ENCODE measurements around the gene MYOG.

The MYOG gene

DNA sequence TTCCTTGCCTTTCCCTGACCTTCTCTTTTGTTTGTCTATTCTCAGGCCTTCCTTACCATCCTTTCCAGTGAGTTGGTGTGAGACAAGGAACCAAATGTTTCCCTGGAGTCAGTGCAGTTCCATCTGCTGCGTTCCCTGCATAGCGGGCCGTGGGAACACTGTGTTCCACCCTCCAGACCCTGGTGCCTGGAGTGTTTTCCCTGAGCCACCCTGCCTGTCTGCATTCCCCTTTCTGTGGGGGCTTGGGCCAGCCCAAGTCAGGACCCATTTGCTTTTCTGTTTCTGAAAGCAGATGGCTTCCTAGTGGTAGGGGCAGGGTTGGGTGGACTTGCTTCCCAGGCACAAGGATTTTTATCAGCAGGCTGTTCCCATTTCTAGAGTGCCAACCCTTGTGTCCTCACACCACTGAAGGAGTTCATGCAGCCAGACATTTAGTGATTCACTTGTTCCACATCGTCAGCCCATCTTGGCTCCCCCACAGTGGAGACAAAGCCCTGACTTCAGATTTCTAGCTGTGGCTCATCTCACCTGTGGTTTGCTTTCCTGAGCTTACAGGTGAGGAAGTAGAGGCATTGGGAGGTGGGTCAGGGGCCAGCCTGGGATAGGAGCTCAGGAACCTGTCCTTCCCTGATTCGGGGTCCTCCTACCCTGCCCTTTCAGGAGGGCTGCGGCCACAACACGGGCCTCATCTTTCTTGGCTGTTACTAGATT is 14.1 kb upstream of the MYOG start:
- Histone ChIP-seq H3K27ac (ENCODE audit: low read depth, low read length) (no peak overlapping the region), H3K36me3 (ENCODE audit: control insufficient read depth in 5 of 5, insufficient read depth in 5 of 5, low read length in 5 of 5) (no peaks in the 10 kb centered on the region), H3K4me3 (ENCODE audit: low read depth in 1 of 5, low read length in 5 of 5) (no peak overlapping the region), H3K9me3 (ENCODE audit: control insufficient read depth in 5 of 5, low read length in 5 of 5) (peaks cover 0 to 12% (median 10%) of the 10 kb centered on the region in 5 donors), H3K27me3 (ENCODE audit: control insufficient read depth in 5 of 5, insufficient read depth in 4 of 5, low read length in 5 of 5) (peaks cover 0 to 3% (median 0%) of the 10 kb centered on the region in 5 donors), H3K4me1 (ENCODE audit: control insufficient read depth in 5 of 5, insufficient read depth in 5 of 5, low read length in 5 of 5) (peaks cover 0 to 5% (median 0%) of the 10 kb centered on the region in 5 donors), H3K9ac (ENCODE audit: low read length in 5 of 5) (no peak overlapping the region)

DNA sequence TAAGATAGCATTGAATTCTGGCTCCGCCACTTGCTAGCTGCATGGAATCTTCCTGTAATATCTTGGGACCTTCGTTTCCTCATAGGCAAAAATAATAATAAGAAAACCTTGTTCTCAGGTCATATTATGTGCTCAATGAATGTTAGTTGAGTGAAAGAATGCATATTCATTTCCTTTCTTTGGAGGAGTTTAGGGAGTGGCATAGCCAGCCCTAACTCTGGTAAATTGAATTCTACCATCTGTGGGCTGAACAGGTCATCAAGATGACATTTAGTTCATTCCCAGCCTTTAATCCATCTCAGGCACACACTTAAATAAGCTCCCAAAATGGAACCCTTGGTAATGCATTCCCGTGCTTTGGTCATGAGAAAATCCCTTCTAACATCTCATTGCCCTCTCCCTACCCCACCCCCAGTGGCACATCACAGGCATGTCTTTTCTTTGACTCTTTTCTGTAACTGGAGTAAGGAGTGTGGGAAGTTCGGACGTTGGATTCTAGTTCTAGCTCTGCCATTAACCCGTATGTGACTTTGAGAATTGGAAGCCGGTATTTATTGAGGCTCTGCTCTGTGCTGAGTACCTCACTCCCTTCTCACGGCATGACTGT is 13.2 kb upstream of the MYOG start:
- Histone ChIP-seq H3K36me3 (ENCODE audit: control insufficient read depth in 5 of 5, insufficient read depth in 5 of 5, low read length in 5 of 5) (no peaks in the 10 kb centered on the region), H3K27ac (ENCODE audit: low read depth, low read length) (no peak overlapping the region), H3K4me1 (ENCODE audit: control insufficient read depth in 5 of 5, insufficient read depth in 5 of 5, low read length in 5 of 5) (peaks cover 0 to 5% (median 0%) of the 10 kb centered on the region in 5 donors), H3K27me3 (ENCODE audit: control insufficient read depth in 5 of 5, insufficient read depth in 4 of 5, low read length in 5 of 5) (peaks cover 0 to 3% (median 0%) of the 10 kb centered on the region in 5 donors), H3K4me3 (ENCODE audit: low read depth in 1 of 5, low read length in 5 of 5) (no peak overlapping the region), H3K9me3 (ENCODE audit: control insufficient read depth in 5 of 5, low read length in 5 of 5) (peaks cover 0 to 17% (median 14%) of the 10 kb centered on the region in 5 donors), H3K9ac (ENCODE audit: low read length in 5 of 5) (no peak overlapping the region)

DNA sequence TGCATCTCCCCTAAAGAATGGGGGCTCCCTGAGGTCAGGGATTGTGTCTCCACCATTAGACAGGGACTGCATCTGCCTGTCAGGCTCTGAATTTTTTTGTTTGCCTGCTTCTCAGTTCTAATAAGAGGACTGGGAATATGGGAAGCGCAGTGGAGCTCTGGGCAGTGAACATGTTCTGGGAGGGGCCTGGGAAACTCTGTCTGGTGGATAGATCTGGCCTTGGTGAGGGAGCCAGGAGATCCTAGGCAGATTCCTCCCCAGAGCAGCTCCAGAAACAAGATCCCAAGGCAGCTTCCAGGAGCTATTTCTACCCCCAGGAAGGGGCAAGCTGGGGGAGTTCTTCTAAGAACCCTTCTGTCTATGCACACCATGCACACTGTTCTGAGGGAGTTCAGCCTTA is 12.6 kb upstream of the MYOG start:
- H3K9ac ChIP-seq (ENCODE audit: low read length in 5 of 5), result no peak overlapping the region
- no peaks in the 10 kb centered on the region for H3K36me3 ChIP-seq (ENCODE audit: control insufficient read depth in 5 of 5, insufficient read depth in 5 of 5, low read length in 5 of 5)
- H3K27me3 ChIP-seq (ENCODE audit: control insufficient read depth in 5 of 5, insufficient read depth in 4 of 5, low read length in 5 of 5), result peaks cover 0 to 2% (median 0%) of the 10 kb centered on the region in 5 donors
- peaks cover 0 to 5% (median 0%) of the 10 kb centered on the region in 5 donors for H3K4me1 ChIP-seq (ENCODE audit: control insufficient read depth in 5 of 5, insufficient read depth in 5 of 5, low read length in 5 of 5)
- H3K4me3 ChIP-seq (ENCODE audit: low read depth in 1 of 5, low read length in 5 of 5), result no peak overlapping the region
- no peak overlapping the region for H3K27ac ChIP-seq (ENCODE audit: low read depth, low read length)
- peaks cover 0 to 17% (median 14%) of the 10 kb centered on the region in 5 donors for H3K9me3 ChIP-seq (ENCODE audit: control insufficient read depth in 5 of 5, low read length in 5 of 5)

DNA sequence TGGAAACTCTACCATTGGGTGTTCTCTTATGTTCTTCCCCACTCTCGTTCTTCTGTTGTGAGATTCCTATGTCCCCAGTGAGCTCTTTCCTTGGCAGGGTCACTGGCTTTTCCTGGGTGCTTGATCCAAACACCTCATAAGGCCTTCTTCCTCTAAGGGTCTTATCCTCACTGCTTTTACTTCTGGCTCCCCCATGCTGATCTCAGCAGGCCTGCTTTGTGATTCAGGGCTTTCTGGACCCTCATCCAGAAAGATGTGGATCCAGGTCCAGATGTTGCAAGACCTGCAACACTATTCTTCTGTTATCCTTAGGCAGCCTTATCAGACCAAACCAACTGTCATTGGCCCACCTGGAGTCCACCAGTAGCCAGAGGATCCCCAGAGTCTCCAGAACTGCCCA is 11.2 kb upstream of the MYOG start:
- Histone ChIP-seq H3K36me3 (ENCODE audit: control insufficient read depth in 5 of 5, insufficient read depth in 5 of 5, low read length in 5 of 5) (no peaks in the 10 kb centered on the region), H3K27me3 (ENCODE audit: control insufficient read depth in 5 of 5, insufficient read depth in 4 of 5, low read length in 5 of 5) (peaks cover 0 to 3% (median 2%) of the 10 kb centered on the region in 5 donors), H3K9me3 (ENCODE audit: control insufficient read depth in 5 of 5, low read length in 5 of 5) (peaks cover 0 to 17% (median 14%) of the 10 kb centered on the region in 5 donors), H3K4me1 (ENCODE audit: control insufficient read depth in 5 of 5, insufficient read depth in 5 of 5, low read length in 5 of 5) (no peaks in the 10 kb centered on the region), H3K27ac (ENCODE audit: low read depth, low read length) (no peak overlapping the region), H3K4me3 (ENCODE audit: low read depth in 1 of 5, low read length in 5 of 5) (no peak overlapping the region), H3K9ac (ENCODE audit: low read length in 5 of 5) (no peak overlapping the region)

DNA sequence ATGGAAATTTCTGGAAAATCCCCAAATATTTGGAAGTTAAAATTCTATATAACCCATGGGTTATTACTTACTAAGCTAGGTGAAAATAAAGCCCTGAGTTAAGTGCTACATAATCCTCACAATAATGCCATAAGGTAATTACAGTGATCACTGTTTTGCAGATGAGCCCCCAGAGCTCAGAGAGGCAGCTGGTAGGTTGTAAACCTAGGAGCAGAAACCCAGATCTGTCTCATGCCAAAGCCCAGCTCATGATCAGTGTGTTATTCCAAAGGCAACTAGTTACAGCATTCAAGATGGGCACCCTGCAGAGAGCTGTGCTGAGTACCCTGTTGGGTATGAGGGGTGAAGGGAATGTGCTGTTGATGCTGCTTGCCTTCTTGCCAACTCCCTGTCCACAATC is 10.8 kb upstream of the MYOG start:
- H3K27ac ChIP-seq (ENCODE audit: low read depth, low read length), result no peak overlapping the region
- H3K4me3 ChIP-seq (ENCODE audit: low read depth in 1 of 5, low read length in 5 of 5), result no peak overlapping the region
- no peaks in the 10 kb centered on the region for H3K4me1 ChIP-seq (ENCODE audit: control insufficient read depth in 5 of 5, insufficient read depth in 5 of 5, low read length in 5 of 5)
- H3K9me3 ChIP-seq (ENCODE audit: control insufficient read depth in 5 of 5, low read length in 5 of 5), result peaks cover 0 to 17% (median 14%) of the 10 kb centered on the region in 5 donors
- H3K9ac ChIP-seq (ENCODE audit: low read length in 5 of 5), result no peak overlapping the region
- no peaks in the 10 kb centered on the region for H3K36me3 ChIP-seq (ENCODE audit: control insufficient read depth in 5 of 5, insufficient read depth in 5 of 5, low read length in 5 of 5)
- peaks cover 0 to 5% (median 2%) of the 10 kb centered on the region in 5 donors for H3K27me3 ChIP-seq (ENCODE audit: control insufficient read depth in 5 of 5, insufficient read depth in 4 of 5, low read length in 5 of 5)

DNA sequence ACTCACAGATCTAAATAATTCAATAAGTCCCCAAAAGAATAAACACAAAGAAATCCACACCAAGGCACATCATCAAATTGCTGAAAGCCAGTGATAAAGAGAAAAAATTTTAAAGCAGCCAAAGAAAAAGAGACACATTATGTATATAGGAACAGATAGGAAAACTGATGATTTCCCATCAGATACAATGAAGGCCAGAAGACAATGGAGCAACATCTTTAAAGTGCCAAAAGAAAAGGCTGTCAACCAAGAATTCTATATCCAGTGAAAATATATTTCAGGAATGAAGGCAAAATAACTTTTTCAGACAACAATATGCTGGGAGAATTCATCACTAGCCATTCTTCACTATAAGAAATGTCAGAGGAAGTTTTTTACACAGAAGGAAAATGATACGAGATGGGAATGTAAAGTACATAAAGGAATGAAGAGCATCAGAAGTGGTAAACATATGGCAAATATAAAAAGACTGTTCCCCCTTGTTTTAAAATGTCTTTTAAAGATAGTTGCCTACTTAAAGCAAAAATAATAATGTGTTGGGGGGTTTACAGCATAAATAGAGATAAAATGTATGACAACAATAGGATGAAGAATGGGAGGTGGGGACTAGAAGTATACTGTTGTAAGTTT is 9.4 kb upstream of the MYOG start:
- Histone ChIP-seq H3K4me1 (ENCODE audit: control insufficient read depth in 5 of 5, insufficient read depth in 5 of 5, low read length in 5 of 5) (no peaks in the 10 kb centered on the region), H3K4me3 (ENCODE audit: low read depth in 1 of 5, low read length in 5 of 5) (no peak overlapping the region), H3K27me3 (ENCODE audit: control insufficient read depth in 5 of 5, insufficient read depth in 4 of 5, low read length in 5 of 5) (peaks cover 0 to 5% (median 2%) of the 10 kb centered on the region in 5 donors), H3K36me3 (ENCODE audit: control insufficient read depth in 5 of 5, insufficient read depth in 5 of 5, low read length in 5 of 5) (no peaks in the 10 kb centered on the region), H3K27ac (ENCODE audit: low read depth, low read length) (no peak overlapping the region), H3K9ac (ENCODE audit: low read length in 5 of 5) (no peak overlapping the region), H3K9me3 (ENCODE audit: control insufficient read depth in 5 of 5, low read length in 5 of 5) (peaks cover 0 to 17% (median 14%) of the 10 kb centered on the region in 5 donors)

DNA sequence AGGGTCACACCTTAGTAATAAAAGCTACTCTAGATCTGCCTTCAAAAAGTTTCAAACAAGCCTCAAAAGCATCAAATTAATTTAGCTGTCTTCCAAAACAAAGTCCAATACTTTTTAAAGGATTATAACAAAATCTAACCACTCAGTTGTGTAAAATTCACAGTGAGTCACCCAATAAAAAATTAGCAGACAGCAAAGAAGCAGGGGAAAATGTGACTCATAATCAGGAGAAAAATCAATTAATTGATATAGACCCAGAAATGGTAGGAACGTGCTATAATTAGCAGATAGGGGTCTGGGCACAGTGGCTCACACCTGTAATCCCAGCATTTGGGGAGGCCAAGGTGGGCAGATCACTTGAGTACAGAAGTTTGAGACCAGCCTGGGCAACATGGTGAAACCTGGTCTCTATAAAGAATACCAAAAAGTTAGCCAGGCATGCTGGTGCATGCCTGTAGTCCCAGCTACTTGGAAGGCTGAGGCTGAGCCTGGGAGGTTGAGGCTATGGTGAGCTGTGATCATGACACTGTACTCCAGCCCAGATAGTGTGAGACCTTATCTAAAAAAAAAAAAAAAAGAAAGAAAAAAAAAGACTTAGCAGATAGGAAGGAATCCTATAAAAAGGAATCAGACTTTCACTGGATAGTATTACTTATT is 8.1 kb upstream of the MYOG start:
- no peak overlapping the region for H3K9ac ChIP-seq (ENCODE audit: low read length in 5 of 5)

DNA sequence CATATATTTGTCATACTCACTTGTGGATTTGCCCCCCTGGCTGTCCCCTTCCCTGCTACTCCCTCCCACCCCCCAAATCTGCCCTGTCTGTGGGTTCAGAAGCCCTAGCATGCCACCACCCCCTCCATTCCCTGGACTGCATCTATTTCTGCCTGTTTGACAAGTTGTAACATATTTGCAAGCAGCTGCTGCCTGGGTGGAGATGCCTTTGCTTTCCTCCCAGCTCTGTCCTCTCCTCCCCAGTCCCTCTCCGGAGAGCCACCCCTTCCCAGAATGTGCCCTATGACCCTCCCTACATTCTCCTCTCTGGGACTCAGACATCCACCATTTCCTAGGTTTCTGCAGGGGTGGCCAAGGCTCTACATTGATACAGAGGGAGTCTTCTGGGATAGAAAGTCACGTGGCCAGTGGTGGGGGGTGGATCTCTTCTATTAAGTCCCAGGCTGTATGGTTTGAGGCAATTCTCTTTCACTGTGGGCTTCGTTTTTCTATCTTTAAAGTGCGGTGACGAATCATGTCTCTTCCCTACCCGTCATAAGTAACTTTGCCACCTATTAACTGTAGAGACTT is 6.0 kb upstream of the MYOG start:
- H3K4me1 ChIP-seq (ENCODE audit: control insufficient read depth in 5 of 5, insufficient read depth in 5 of 5, low read length in 5 of 5), result peaks cover 0 to 7% (median 2%) of the 10 kb centered on the region in 5 donors
- peaks cover 0 to 17% (median 14%) of the 10 kb centered on the region in 5 donors for H3K9me3 ChIP-seq (ENCODE audit: control insufficient read depth in 5 of 5, low read length in 5 of 5)

More for the DNA sequence above, 8.1 kb upstream of the MYOG start:
- no peak overlapping the region for H3K27ac ChIP-seq (ENCODE audit: low read depth, low read length)
- peaks cover 0 to 17% (median 14%) of the 10 kb centered on the region in 5 donors for H3K9me3 ChIP-seq (ENCODE audit: control insufficient read depth in 5 of 5, low read length in 5 of 5)
- H3K4me3 ChIP-seq (ENCODE audit: low read depth in 1 of 5, low read length in 5 of 5), result no peak overlapping the region
- H3K27me3 ChIP-seq (ENCODE audit: control insufficient read depth in 5 of 5, insufficient read depth in 4 of 5, low read length in 5 of 5), result peaks cover 0 to 8% (median 5%) of the 10 kb centered on the region in 5 donors
- no peaks in the 10 kb centered on the region for H3K4me1 ChIP-seq (ENCODE audit: control insufficient read depth in 5 of 5, insufficient read depth in 5 of 5, low read length in 5 of 5)
- H3K36me3 ChIP-seq (ENCODE audit: control insufficient read depth in 5 of 5, insufficient read depth in 5 of 5, low read length in 5 of 5), result no peaks in the 10 kb centered on the region

DNA sequence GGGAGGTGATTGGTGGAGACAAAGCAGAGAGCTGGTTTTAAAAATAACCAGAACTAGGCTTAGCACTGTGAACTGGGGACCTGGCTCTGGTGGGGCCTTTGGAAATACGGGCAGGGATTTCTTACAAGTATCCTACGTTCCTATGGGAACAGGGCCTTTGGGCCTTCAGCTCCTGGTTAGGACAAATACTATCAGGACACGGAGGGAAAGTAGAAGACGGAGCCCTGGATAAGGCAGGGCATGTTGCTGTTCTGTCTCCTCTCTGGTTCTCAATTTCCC is 5.3 kb upstream of the MYOG start:
- Histone ChIP-seq H3K4me1 (ENCODE audit: control insufficient read depth in 5 of 5, insufficient read depth in 5 of 5, low read length in 5 of 5) (peaks cover 0 to 7% (median 2%) of the 10 kb centered on the region in 5 donors), H3K36me3 (ENCODE audit: control insufficient read depth in 5 of 5, insufficient read depth in 5 of 5, low read length in 5 of 5) (no peaks in the 10 kb centered on the region), H3K9me3 (ENCODE audit: control insufficient read depth in 5 of 5, low read length in 5 of 5) (peaks cover 0 to 17% (median 13%) of the 10 kb centered on the region in 5 donors), H3K4me3 (ENCODE audit: low read depth in 1 of 5, low read length in 5 of 5) (no peak overlapping the region), H3K27ac (ENCODE audit: low read depth, low read length) (no peak overlapping the region), H3K9ac (ENCODE audit: low read length in 5 of 5) (no peak overlapping the region), H3K27me3 (ENCODE audit: control insufficient read depth in 5 of 5, insufficient read depth in 4 of 5, low read length in 5 of 5) (peaks cover 0 to 8% (median 3%) of the 10 kb centered on the region in 5 donors)

More for the DNA sequence above, 6.0 kb upstream of the MYOG start:
- Histone ChIP-seq H3K27me3 (ENCODE audit: control insufficient read depth in 5 of 5, insufficient read depth in 4 of 5, low read length in 5 of 5) (peaks cover 0 to 8% (median 5%) of the 10 kb centered on the region in 5 donors), H3K36me3 (ENCODE audit: control insufficient read depth in 5 of 5, insufficient read depth in 5 of 5, low read length in 5 of 5) (no peaks in the 10 kb centered on the region), H3K4me3 (ENCODE audit: low read depth in 1 of 5, low read length in 5 of 5) (no peak overlapping the region), H3K27ac (ENCODE audit: low read depth, low read length) (no peak overlapping the region), H3K9ac (ENCODE audit: low read length in 5 of 5) (no peak overlapping the region)

Data from subcutaneous abdominal adipose tissue (tissue), 5 donors.